OCI-LY3 (cell line): ENCODE results near the gene FNDC11.

Source experiments
- EZH2phosphoT487 ChIP-seq: fragments of 200-600 bp; shearing (Covaris generic); IDR thresholded peaks from 2 replicates; pipeline ENCODE4 v1.6.1; 2018; ENCODE audit warnings: antibody characterized with exemption, mixed run types, low read depth
- TF ChIP-seq, protein P1 (sequence below): fragments of 200-600, 300-600 bp; sonication (generic); IDR thresholded peaks from 2 replicates; pipeline ENCODE4 v1.5.1; 2014; ENCODE audit warnings: antibody characterized with exemption, low read length, low read depth

DNA sequence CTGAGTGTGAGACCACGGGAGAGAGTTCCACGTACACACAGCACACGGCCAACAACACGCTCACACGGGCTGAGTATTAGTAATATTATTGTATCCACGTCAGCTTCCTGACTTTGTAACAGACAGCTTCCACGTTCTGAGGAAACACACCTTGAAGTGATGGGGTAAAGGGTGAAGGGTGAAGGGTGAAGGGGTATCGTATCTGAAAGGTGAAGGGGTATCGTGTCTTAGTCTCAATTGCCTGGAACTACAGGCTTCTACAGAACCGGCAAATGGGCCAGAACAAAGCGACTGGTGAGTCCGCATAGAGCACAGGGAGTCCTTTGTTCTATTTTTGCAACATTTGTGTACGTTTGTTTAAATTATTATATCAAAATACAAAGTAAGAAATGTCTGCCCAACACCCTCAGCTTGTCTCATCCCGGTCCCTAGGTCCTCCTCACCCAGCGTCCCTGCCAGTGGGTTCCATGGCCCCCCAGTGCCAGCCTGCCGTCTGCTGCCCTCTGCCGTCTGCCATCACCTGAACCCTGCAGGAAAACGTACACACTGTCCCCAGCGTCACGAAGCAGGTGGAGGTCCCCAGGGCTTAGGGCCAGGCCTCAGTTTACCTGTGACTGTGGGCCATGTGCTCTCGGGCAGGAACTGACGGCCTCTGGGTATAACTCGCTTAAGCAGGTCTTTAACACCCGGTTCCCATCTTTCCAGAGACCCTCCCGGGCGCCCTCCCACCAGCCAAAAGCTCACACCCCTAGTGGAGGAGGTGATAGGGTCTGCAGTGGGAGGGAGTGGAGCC lies 24.5 kb downstream of the FNDC11 start:
- TF ChIP-seq, protein P1, sequence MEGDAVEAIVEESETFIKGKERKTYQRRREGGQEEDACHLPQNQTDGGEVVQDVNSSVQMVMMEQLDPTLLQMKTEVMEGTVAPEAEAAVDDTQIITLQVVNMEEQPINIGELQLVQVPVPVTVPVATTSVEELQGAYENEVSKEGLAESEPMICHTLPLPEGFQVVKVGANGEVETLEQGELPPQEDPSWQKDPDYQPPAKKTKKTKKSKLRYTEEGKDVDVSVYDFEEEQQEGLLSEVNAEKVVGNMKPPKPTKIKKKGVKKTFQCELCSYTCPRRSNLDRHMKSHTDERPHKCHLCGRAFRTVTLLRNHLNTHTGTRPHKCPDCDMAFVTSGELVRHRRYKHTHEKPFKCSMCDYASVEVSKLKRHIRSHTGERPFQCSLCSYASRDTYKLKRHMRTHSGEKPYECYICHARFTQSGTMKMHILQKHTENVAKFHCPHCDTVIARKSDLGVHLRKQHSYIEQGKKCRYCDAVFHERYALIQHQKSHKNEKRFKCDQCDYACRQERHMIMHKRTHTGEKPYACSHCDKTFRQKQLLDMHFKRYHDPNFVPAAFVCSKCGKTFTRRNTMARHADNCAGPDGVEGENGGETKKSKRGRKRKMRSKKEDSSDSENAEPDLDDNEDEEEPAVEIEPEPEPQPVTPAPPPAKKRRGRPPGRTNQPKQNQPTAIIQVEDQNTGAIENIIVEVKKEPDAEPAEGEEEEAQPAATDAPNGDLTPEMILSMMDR = peak; percentile 37
- TF ChIP-seq EZH2phosphoT487 = no peak
